ENCODE data around the gene RAB13. TPM values are rescaled to one million over a fixed set of nuclear protein-coding genes. Genes with fewer than 3 reads are reported as not detected.

RAB13 gene
- total and polyA plus RNA-seq, 2 of the 8 experiments (the other 6 are each of a cell fraction or from before 2014, with no cell fraction given), result 70.5 to 157 TPM

GRCh38 chr1:153961421-153961820, 24.7 kb downstream of the RAB13 start:
- no peak overlapping the region; the same call in 1 of the 2 replicates for H3K18ac ChIP-seq (ENCODE audit: extremely low read depth, low read length)
- no peak overlapping the region for H2BK12ac ChIP-seq (ENCODE audit: low read depth, low read length)
- H4K8ac ChIP-seq (ENCODE audit: extremely low read depth, insufficient read depth, low read length), result no peak overlapping the region
- no peak overlapping the region for H3K56ac ChIP-seq (replicated peaks; ENCODE audit: insufficient read length, low read depth, low read length)
- H3K9ac ChIP-seq (replicated peaks in 1 of 4; ENCODE audit: extremely low read depth in 1 of 4, low read depth in 3 of 4, low read length in 3 of 4), result peak overlapping the region; percentile 45 to 93 (median 83)
- H3K4me1 ChIP-seq (replicated peaks in 1 of 4; ENCODE audit: control insufficient read depth in 3 of 4, insufficient read depth in 4 of 4, low read length in 3 of 4), result peaks cover 7 to 19% (median 13%) of the 10 kb centered on the region in 4 experiments
- H2BK5ac ChIP-seq (ENCODE audit: low read depth, low read length), result peak overlapping the region; percentile 91; the same call in 1 of the 2 replicates
- H3K23me2 ChIP-seq (ENCODE audit: low read depth, low read length), result peaks cover 28% of the 10 kb centered on the region
- H3K79me2 ChIP-seq (ENCODE audit: control insufficient read depth in 1 of 2, insufficient read depth in 2 of 2, low read length in 2 of 2), result peaks cover 28 to 51% of the 10 kb centered on the region in 2 experiments
- H3K14ac ChIP-seq (ENCODE audit: insufficient read length), result no peak overlapping the region
- H3K79me1 ChIP-seq (ENCODE audit: low read depth, low read length), result peaks cover 15% of the 10 kb centered on the region
- H2BK20ac ChIP-seq (ENCODE audit: low read length), result no peak overlapping the region
- H2AFZ ChIP-seq (ENCODE audit: low read length), result no peak overlapping the region
- TF ChIP-seq RNF2 (IDR thresholded peaks at IDR 0.05; ENCODE audit: borderline replicate concordance, low read depth, low read length, missing control alignments, poor library complexity, severe bottlenecking) (no peak), E2F6 (IDR thresholded peaks at IDR 0.05) (no peak), TBP (IDR thresholded peaks at IDR 0.05; ENCODE audit: low read depth, low read length) (no peak), CHD2 (IDR thresholded peaks at IDR 0.05; ENCODE audit: low read length) (no peak)
- TF ChIP-seq, protein P1, sequence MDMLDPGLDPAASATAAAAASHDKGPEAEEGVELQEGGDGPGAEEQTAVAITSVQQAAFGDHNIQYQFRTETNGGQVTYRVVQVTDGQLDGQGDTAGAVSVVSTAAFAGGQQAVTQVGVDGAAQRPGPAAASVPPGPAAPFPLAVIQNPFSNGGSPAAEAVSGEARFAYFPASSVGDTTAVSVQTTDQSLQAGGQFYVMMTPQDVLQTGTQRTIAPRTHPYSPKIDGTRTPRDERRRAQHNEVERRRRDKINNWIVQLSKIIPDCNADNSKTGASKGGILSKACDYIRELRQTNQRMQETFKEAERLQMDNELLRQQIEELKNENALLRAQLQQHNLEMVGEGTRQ (IDR thresholded peaks at IDR 0.05; ENCODE audit: low read length), result no peak
- H3K23ac ChIP-seq (ENCODE audit: insufficient read length), result no peak overlapping the region
- 0 out of 2 replicates have a peak overlapping the region, but pooled peaks have one; percentile 71 for H2AK5ac ChIP-seq (ENCODE audit: low read depth, low read length)
- peak overlapping the region; percentile 95 to 98 for H3K4me2 ChIP-seq (ENCODE audit: insufficient read depth in 1 of 2, low read depth in 2 of 2, low read length in 2 of 2)
- DNase-seq (ENCODE audit: low read depth in 1 of 2, low spot score in 2 of 2) (no peak), FAIRE-seq (no peak)
- POLR2A ChIA-PET (ENCODE audit: partially characterized antibody), result interaction anchor here (1.0 to 15.7 kb wide), 6 partner anchors 15 to 39 kb away, joined by 4 to 454 read pairs (median 67); partner anchors contain the start of genes DENND4B, GATAD2B, JTB and RAB13
- peak overlapping the region; percentile 10 for H3K4ac ChIP-seq (replicated peaks; ENCODE audit: insufficient read length, low read depth, low read length)
- H3K27ac ChIP-seq (ENCODE audit: low read depth, low read length), result peak overlapping the region; percentile 6; the same call in 1 of the 2 replicates
- no peaks in the 10 kb centered on the region for H3K27me3 ChIP-seq (replicated peaks in 1 of 4; ENCODE audit: control insufficient read depth in 3 of 4, extremely low read depth in 1 of 4, insufficient read depth in 3 of 4, low read length in 3 of 4)
- no peaks in the 10 kb centered on the region for H3K9me3 ChIP-seq (ENCODE audit: insufficient read depth in 2 of 2, low read depth in 1 of 2, low read length in 1 of 2)
- 83% methylated on average over 4 of the region's 4 CpGs; no CpG with 5 or more reads in 1 of the 2 experiments for WGBS, 2 experiments (ENCODE audit: extremely low coverage in 1 of 2, insufficient coverage in 1 of 2, insufficient read length in 1 of 2, insufficient replicate concordance in 2 of 2, low coverage in 1 of 2, low lambda C conversion rate in 2 of 2, missing lambda C conversion rate in 1 of 2)
- H3K36me3 ChIP-seq (ENCODE audit: control insufficient read depth in 2 of 4, insufficient read depth in 4 of 4, low read length in 3 of 4), result peaks cover 11 to 26% (median 19%) of the 10 kb centered on the region in 4 experiments
- CTCF ChIA-PET (ENCODE audit: partially characterized antibody), result interaction anchor here (1.9 kb wide), 1 partner anchor 135 kb away, joined by 4 read pairs; no protein-coding TSS in a partner anchor
- H2BK120ac ChIP-seq (replicated peaks; ENCODE audit: low read depth, low read length), result no peak overlapping the region
- no peak overlapping the region for H4K91ac ChIP-seq (replicated peaks; ENCODE audit: insufficient read length, low read length)
- H3K4me3 ChIP-seq (ENCODE audit: extremely low read depth in 1 of 4, insufficient read depth in 2 of 4, low read depth in 3 of 4, low read length in 4 of 4), result peak overlapping the region; percentile 53 to 89 (median 84); a peak in 6 of 8 replicates
- no peak overlapping the region for H4K5ac ChIP-seq (ENCODE audit: insufficient read length, low read depth, low read length)
- H2BK15ac ChIP-seq (ENCODE audit: low read length), result no peak overlapping the region
- peaks cover 2 to 5% of the 10 kb centered on the region in 2 experiments for H4K20me1 ChIP-seq (replicated peaks in 1 of 2; ENCODE audit: control insufficient read depth in 1 of 2, insufficient read depth in 2 of 2, low read length in 2 of 2)

Data from H1 (cell line).